GM12891 (cell line): ENCODE data around the gene PERP.

Source experiments
- POLR2A ChIP-seq: IDR thresholded peaks from 2 replicates; pipeline ENCODE4 v1.6.1; 2011; ENCODE audit warnings: low read depth, low read length, control low read depth
- POLR2AphosphoS5 ChIP-seq: IDR thresholded peaks from 2 replicates; pipeline ENCODE4 v1.6.1; 2011; ENCODE audit warnings: low read depth, low read length, control low read depth
- POU2F2 ChIP-seq: IDR thresholded peaks from 2 replicates; pipeline ENCODE4 v1.6.1; 2011; ENCODE audit warnings: low read depth, mild to moderate bottlenecking, control low read depth, low read length, moderate library complexity

DNA sequence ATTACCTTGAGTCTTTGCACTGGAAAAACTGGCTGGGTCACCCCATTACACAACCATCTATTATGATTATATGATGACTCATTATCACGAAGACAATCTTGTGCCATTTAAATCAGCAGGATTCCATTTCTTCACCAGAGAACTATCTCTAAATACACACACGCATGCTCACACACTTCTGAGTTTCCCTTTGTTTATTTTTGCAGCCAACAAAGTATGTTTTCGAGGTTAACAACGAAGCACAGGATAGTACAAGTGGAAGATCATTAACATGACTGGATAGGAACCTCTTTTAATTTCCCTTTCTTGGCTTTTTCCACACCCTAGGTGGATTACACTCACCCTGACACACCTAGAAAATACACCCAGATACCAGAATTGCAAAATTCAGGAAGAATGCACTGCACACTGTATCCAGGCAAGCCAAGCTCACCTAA, 18.9 kb downstream of the PERP start:
- no peak for TF ChIP-seq POLR2A
- TF ChIP-seq POLR2AphosphoS5: no peak
- TF ChIP-seq POU2F2: no peak
